Stimulated activated CD4-positive, alpha-beta T cell treated with anti-CD3 and anti-CD28 coated beads, TNF-alpha, amount 100 ng/mL, for 48 hours (primary cell): ENCODE data around the gene LAMA2.
"Not testable (repeated sequence)": the region's sequence is repeated elsewhere in the genome, so short reads cannot be mapped to it uniquely, and the experiment has no call there.

Source experiments
- DNase-seq, 3 donors: peaks; one replicate each; pipeline ENCODE4 v3.0.0-alpha.2; 2020; ENCODE audit warnings: low read depth in 3 of 3

Gene LAMA2

DNA sequence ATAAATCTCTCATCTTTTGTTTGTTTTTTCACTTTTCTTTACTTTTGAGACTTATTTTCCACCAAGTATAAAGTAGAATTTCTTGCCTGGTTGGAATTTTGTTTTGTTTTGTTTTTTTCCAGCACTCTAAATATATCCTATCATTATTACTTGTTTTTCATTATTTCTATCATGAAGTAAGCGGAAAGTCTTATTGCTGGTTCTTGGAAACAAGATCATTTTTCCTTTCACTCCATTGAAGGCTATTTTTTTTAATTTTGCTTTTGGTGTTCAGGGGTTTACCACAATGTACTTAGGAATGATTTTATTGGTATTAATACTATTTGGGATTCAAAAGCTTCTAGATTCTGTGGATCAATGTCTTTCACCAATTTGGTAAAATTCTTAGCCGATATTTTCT, 190.1 kb downstream of the LAMA2 start:
- no peak for DNase-seq

DNA sequence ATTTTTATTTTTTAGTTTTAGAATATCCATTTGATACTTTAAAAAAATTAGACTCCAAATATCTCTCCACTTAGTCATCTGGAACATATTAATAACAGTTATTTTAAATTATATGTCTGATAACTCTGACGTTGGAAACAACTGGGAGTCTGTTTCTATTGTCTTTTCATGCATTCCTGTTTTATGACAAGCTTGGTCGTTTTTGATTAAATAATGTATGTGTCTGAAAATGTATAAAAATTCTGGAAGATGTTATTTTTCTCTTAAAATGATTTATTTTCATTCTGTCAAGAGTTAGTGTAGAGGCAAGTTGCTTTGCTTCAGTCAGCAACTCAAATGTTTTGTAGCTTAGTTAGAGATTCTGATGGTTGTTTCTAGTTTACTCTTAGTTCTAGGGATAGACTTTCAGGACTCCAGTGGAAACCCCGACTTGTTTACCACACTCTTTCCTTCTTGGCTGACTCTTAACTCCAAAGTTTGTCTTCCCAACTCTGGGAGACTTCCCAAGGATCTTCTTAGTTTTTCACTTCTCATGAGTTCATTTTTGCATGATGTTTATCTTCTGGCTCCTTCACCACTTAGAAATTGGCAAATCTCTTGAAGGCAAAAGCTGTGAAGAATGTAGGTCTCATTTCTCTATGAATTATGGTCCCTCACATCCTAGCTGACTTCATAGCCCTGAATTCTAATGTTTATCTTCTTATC, 190.9 kb downstream of the LAMA2 start:
- no peak for DNase-seq

DNA sequence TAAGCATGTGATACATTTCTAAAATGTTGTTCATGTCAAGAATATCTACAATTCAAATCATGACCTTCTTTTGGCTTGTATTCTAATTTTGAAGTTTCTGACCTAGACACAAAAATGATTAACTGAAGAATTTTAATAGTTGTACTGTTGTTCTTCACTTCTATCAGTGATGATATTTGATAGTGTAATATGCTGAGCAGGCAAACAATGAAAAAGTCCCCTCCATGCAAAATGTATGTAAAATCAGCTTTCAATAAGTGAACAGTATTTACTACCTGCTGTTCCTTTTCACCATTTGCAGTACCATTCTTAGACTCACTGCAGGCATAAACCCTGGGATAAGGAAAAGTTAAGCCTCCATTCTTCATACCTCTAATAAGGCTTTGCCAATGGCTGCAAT, 201.5 kb downstream of the LAMA2 start:
- DNase-seq = no peak

DNA sequence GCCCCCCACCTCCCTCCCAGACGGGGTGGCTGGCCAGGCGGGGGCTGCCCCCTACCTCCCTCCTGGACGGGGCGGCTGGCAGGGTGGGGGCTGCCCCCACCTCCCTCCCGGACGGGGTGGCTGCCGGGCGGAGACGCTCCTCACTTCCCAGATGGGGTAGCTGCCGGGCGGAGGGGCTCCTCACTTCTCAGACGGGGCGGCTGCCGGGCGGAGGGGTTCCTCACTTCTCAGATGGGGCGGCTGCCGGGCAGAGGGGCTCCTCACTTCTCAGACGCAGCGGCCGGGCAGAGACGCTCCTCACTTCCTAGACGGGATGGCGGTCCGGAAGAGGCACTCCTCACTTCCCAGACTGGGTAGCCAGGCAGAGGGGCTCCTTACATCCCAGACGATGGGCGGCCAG, 205.5 kb downstream of the LAMA2 start:
- not testable (repeated sequence) for DNase-seq

DNA sequence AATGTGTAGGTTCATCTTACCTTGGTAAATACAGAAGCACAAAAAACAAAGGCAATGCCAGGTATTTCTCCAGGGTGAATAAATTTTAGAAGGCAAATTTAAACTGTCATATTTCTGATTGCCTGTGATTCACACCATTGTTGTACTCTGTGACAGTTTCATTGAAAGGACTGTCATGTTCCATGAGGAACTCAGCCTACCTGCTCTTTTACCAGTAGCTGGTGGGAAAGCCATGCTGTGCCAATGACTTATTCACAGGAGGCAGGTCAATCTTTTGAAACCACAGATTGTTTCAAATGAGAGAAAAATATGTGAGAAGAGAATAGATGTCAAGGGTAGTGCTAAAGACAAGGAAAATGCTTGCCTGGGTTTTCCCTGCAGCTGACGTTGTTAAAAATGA, 206.4 kb downstream of the LAMA2 start:
- DNase-seq = no peak

DNA sequence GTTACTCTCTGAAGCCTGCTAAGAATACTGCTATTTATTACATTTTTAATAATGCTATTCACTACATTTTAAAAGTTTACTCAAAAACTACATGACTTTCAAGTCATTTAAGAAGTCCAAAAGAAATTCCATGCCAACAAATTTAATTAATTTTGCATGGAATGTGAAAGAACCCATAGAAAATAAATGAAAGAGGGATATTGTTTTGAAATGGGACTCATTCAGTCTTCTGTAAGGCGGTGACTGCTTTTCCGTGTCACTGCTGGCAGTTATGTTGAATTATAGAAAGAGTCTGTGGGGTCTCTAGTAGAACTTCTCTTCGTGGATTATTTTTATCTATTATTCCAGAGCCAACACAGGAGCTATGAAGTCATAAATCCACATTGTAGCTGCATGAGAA, 211.2 kb downstream of the LAMA2 start:
- no peak for DNase-seq

DNA sequence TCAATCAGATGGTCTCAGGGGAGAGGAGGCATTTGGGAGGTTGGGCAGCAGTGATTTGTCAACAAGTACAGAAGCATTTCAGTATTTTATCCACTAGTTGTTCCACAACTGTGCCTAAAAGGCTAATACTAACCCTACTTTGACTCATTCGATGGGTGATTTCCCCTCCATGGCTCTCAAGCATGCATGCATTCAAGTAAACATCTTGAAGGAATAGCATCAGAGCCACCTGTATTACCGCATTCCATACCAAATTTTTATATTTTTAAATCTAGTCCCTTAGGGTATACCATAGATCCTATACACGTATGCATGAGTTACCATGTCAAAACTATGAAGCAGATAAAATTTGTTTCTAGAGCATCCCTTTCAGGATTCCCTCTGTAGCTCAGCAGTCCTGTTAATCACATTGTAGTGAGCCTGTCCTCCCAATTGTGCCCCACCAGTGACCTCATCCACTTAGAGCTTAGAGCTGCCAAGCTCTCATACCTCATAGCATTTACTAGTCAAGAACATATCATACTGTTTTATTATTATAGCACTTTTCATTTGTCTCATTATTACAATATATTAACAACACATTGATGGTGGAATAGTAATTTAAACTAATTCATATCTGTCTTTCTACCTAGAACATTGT, 213.8 kb downstream of the LAMA2 start:
- DNase-seq = no peak

DNA sequence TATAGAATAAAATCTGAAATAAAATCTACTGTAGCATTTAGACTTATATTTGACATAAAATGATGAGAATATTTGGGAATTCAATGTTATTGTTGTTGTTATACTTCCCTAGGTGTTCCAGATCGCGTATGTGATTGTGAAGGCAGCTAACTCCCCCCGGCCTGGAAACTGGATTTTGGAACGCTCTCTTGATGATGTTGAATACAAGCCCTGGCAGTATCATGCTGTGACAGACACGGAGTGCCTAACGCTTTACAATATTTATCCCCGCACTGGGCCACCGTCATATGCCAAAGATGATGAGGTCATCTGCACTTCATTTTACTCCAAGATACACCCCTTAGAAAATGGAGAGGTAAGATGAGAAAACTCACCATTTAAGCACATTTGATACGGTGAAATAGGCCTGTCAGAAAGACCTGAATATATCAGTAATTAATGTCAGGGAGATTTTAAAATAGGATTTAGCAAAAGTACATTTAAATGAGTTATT, 215.2 kb downstream of the LAMA2 start:
- no peak for DNase-seq

DNA sequence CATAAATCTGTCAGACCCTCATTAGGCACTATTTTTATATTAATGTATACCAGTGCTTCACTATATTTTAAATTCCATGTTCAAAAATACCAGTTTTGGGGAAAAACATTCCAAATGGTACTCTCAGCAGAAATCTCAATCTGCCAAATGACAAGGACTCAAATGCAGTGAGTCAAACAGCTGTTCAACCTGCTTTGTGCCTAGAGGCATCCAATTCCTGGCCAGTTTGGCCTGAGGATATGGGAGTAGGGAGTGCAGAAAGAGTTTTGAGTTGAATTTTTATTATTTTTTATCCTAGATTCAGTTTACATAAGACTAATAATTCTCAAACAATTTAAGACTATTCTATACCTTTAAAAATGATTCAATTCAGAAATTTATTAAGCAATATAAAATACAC, 216.8 kb downstream of the LAMA2 start:
- no peak for DNase-seq

DNA sequence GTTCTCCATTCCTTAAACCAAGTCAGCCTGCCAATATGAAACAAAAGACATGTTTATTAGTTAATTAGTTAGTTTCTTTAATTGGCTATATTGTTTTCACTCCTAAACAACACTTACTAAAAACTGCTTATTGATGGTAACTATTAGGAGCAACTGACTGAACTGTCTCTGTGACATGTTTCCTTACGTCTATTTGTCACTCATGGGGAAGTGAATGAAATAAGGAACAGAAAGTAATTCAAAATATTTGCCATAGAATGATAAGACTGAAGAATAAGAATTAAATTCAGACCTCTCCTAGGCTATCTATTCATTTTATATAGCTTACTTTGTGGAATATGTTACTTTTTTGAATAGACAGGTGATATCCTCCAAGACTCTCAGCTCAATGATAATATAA, 217.2 kb downstream of the LAMA2 start:
- DNase-seq = no peak

DNA sequence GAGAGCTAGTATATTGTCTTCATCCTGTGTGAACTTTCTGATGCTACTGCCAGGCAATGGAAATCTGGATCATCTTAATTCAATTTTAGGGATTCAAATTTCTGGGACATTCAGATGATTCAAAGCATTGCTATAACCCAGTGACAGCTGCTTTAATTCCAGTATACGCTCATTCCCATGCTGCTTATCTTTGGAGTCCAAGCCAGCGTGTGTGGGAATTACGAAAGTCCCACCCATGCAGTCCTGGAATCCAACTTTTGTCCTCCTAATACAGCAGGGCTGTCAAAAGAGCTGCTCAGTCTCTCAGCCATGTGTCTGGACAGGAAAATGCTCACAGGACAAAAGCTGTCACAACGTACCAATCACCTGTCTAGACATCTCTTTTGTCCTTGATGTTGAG, 219.8 kb downstream of the LAMA2 start:
- DNase-seq = no peak

DNA sequence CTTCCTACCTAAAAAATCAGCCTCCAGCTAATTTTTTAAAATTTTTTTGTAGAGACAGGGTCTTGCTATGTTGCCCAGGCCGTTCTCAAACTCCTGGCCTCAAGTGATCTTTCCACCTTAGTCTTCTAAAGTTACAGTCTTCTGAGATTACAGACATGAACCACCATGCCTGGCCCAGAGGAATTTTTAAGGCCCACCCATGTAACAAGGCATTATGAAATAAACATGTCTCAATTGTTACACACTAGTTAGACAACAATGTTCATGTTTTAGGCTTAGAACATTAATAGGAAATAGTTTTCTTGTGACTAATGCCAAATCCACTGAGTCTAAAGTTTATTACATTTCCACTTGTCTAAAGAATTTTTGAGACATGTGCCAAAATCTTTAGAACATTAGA, 221.2 kb downstream of the LAMA2 start:
- DNase-seq = no peak

DNA sequence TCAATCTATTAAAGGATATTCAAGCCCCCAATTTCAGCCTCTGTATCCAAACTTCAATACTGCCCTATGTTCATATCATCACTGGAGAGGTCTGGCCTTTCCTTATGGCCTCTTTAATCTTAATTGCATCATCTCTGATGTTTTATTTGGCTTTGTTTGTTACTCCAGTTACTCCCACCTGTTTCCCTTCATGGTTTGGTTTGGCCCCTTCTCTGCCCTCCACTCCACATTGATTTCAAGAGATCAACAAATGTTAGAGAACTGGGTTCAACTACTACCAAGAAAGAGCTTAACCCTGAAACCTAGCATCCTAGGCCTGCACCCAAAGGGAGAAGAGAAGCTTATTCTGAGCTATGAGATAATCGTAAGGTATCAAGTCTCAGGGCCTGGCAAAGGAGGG, 221.6 kb downstream of the LAMA2 start:
- DNase-seq = no peak

DNA sequence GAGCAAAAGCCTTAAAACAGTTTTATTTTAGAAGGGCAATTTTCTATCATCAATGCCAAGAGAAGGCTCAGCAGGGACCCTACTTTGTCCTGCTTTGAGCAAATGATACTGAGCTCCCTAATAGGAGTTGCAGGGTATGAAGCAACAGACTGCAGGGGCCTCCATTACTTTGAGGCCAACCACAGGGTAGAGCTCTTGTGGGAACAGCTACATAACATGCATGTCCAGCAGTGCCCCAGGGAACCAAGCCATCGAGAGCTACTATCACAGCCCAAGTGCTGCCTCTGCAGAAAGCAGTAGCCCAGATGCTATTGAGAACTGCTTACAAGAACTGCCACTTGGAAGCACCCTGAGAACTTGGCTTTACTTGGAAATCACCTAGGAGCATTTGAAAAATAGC, 222.1 kb downstream of the LAMA2 start:
- no peak for DNase-seq

DNA sequence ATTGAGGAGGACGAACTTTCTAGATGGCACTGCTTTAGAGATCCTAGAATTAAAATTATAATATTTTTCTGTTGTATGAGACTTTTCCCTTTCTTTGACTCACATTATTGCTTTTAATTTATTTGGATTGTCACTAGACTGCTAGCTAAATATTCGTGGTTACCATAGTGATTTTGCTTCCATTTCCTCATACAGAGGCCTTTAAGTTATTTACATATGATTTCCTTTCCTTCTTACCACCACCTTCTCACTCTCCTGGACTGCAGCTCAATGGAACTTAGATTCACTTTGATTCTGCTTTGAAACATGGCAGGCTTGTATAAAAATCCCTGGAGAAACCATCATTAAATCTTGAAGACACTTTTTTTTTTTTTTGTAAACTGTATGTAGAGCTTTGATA, 222.9 kb downstream of the LAMA2 start:
- DNase-seq = no peak

DNA sequence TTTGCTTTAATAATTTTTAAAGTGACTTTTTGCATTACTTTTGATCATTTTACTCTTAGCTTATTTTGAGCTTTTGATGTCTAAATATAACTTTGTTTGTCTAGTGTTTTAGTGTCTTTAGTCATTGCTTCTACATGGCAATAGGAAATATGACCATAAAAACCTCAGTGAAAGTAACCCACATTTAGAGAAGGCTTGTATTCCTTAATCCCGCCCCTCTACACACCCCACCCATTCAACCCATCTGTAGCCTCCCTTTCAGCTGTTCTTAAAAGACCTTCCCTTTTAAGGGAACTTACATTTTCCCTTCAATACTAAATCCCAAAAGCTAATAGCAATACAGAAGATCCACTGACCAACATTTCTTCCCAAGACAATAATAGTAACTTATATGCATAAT, 225.4 kb downstream of the LAMA2 start:
- no peak for DNase-seq

DNA sequence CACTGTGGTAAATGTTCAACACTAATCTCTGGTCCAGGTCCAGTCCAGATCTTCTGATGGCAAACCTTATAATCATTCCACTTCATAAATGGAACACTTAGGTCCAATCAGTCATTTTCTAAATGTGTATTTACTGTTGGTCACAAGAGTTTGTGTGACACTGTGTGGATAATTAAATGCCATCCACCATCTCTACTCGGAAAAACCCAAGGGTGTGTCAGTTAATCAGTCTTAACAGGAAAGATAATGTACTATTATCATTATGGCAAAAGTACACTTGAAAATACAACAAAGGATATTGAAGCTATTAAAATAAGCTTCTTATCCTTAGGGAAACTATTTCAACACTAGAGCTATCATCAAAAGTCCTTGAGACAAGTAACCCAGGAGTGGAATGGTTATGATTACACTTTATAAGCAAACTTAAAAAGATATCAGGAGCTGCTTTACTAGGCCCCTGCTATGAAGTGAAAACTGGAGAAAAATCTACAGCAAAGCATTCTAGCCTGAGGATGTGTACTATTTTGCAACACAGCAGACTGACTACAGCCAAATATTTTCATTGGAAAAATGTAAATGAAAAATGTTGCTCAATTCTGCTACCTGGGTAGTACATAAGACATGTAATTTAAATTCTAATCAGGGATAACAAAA, 227.9 kb downstream of the LAMA2 start:
- DNase-seq = no peak

DNA sequence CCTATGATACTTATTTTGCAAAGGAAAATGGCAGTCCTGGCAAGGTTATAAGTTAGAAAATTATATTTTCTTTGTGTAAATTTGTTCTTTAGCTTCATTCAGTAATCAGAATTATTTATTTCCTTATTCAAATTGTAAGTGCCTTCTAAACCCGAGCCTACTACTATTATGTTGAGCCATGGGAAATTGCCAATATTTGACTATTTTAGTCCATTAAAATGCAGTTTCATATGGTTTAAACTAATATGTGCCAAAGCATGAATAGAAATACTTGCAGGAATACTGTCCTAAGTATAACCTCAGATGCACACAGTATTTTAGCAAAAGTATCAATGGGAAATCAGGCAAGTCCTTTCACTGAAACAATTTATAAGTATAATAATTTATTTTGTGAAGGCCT, 228.4 kb downstream of the LAMA2 start:
- DNase-seq = no peak

DNA sequence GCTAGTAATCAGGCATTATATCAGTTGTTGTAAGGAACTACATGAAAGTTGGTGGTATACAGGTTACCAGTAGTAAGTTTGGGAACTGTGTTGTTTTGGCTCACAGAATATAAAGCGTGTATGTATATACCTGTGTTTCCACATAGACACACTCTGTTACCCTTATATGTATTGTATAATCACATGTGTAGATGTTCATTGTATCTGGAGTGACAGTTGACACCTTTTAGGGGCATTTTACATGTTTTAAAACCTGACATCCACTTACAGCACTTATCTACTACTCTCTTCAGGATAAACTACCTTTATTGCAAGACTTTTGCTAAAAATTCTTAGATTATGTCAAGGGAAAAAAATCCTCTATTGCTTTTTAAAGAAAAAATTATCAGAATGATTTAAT, 228.9 kb downstream of the LAMA2 start:
- DNase-seq = no peak

DNA sequence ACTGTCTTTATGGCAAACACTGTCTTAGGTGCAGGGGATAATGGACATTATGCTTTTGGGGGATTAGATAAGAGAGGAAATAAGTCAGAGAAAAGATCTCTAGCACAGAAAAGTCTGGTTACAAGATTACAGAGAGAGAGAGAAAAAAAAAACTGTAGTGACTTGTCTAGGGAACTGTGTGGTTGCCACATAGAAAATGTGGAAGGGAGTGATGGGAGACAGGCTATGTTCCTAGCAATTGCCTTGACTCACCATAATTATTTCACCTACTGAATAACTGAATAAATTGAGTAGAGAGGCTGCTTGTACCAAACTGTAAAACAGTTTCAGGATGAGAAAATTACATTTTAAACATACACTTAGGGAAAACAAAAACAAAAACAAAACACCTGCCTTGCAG, 229.7 kb downstream of the LAMA2 start:
- no peak for DNase-seq

DNA sequence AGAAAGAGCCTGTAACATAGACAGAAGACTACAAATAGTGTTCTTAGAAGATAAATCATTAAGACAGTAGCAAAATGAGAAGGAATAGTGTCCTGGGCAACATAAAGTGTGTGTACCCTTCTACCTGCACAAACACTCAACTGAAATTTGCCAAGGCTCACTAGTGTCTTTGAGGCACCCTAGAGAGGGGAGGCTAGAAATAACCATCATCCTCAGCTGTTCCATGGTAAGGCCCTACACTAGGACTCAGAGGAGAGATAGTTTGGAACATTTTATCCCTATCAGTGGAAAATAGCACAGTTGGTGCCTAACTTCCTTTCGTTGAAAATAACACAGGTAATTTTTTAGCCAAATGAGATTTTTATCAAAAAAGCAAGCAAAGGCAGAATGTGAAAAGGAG, 230.7 kb downstream of the LAMA2 start:
- no peak for DNase-seq

DNA sequence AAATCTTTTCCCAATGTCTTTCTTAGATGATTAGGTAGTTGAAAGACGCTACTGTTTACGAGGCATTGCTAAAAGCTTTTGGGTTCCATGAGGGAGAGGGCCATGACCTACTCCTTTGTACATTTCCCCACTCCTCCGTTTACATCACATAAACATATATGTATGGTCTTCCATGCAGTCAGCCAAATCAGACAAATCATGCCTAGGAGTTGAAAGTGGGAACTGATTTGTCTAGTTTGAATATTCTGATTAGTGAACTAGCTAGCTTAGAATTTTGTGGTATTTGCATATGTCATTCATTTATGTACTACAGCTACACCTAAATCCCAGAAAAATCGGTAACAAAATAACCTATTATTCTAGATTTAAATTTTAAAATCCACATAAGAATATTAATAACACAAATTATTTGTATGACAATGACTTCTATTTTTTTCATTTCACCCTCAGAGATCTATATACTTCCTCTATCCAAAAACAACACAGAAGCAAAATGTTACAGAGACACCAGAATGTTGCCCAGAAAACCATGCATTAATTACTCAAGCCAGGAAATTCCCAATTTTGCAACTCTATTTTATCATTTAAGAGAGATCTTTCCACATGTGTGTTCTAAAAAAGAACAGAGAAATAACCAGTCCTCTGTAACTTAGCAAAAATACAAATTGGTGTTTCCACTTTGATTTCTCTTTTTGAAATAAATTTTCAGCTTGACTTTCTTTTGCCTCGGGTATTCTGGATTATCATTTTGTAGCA, 231.9 kb downstream of the LAMA2 start:
- DNase-seq = no peak

DNA sequence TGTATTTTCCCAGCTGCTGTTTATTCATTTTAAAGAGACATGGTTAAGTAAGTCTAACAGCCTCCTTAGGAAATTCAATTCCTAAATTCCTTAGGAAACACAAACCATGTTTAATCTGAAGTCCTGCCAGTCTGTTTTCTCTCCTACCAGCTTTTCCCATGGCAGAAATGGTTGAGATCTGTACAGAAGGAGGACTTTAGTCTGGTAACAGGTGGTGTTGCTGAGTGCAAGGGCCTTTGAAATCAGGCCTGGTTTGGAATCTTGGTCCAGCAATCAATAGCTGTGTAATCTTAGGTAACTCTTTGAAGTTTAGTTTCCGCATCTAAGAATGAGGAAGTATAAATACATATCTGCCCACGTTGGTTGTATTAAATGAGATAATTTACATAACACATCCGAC, 232.5 kb downstream of the LAMA2 start:
- no peak for DNase-seq
